Glomerular visceral epithelial cell (primary cell): ENCODE data around the gene RAPGEF4.

ENCODE experiments used
- DNase-seq: peaks from one replicate; pipeline ENCODE4 v3.0.0-alpha.2; 2016; ENCODE audit errors: extremely low spot score

The RAPGEF4 gene

GRCh38 chr2:173059971-173060461 lies 324.4 kb downstream of the RAPGEF4 start:
- DNase-seq = no peak

DNA sequence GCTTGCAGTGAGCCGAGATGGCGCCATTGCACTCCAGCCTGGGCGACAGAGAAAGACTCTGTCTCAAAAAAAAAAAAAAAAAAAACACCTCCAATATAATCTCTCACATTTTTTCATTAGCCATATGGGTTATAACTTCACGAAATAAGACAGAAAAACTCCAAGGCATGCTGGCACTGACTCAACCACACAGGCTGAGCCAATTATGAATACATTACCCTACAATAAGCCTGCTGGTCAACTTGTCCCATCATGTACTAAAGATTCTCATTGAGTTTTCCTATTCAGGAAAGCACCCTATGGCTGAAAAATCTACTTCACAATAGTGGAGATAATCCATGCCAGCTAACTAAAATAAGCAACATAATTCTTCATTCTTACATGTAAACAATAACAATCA lies 327.2 kb downstream of the RAPGEF4 start:
- no peak for DNase-seq

DNA sequence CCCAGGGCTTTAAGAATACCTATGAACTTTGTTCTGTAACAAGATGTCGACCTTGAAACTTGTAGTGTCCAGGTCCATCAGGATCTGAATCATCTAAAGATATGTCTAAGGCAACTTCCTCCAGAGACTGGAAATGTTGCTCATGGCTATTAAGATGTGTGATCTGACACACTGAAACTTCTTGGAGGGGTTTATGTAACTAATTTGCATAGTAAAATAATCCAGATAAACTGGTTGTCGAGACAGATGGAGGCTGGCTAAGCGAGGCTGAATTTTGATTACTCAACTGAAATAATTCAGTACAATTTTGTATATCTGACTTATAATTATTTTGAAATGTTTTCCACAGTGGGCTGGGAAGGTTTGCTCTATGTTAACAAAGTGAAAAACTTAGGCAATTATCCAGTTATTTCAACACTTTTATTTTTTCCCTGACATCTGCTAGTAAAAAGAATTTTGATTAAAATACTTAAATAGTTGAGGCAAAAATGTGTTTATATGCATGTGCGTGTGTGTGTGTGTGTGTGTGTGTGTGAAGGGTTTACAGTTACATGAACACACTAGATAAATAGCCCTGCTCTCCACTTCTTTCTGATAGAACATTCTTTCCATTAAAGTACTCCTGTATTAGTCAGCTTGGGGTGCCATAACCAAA lies 328.6 kb downstream of the RAPGEF4 start:
- DNase-seq = no peak

- DNase-seq = no peak
Measured at GRCh38 chr2:173066887-173067676, 331.4 kb downstream of the RAPGEF4 start.

DNA sequence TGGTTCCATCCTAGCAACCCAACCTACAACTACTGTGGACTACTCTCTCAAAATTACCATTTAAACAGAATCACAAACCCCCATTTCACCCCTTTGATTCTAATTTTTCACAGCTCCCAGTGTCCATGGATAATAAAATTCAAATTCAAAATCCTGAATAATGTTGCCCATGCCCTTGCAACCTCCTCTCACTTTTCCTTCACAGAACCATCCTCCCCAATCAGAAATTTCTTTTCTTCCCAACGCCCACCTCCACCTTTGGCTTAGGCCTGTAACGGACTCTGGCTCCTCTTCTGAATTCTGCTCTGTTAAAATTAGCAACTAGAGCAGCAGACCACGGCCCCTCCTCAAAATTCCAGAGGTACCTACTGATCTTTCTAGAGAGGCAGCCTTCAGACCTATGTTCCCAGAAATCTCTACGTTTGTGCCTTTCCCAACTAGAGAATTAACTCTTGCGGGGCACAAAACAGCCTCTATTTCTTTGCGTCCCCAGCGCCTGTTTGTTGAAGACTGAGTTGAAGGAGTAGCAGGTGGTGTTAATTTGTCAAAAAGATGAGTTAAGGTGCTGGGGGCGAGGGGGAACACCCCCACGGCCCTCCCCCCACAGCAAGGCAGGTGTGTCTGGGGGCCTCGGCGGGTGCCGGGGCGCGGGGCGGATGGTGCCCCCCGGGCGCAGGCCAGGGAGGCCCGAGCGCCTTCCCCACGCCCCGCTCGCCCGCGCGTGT lies 339.6 kb downstream of the RAPGEF4 start:
- DNase-seq = no peak

- DNase-seq = peak; percentile 81
Measured at GRCh38 chr2:173075781-173076580, 340.3 kb downstream of the RAPGEF4 start, which contains the start of gene MAP3K20. Gene MAP3K20 (plus strand): TSS chr2:173075846. CDS start chr2:173091032, 15,186 bp downstream.

DNA sequence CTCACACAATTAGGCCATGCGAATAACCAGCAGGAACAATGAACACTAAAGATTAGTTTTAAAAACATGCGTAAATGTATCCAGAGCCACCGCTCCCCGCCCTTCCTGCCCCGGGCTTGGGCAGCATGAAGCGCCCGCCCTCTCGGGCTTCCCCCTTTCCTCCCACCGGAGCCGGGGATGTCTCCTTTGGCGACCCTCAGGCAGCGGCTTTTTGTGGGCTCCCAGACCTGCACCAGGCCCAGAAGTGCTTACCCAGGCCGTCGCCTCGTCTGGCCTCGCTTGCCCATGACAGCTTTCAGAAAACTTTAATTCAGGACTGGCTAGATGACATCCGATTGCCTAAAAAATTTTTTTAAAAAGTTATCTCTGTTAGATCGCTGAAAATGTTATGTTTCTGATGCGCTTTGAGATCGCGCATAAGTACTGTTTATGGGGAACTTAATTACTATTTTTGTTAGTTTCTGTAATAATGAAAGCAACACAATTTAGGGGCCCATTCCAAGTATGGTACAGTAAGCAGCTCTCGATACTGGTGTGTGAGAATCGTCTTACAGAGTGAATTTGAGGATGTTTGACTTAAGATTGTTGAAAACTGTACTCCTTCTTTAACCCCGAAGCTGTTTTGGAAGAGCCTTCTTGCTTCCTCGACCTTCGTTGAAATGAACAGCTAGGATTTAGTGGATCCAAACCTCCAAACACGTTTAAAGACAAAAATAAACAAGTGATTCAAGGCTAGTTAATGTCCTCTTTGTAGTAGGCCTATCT lies 341.1 kb downstream of the RAPGEF4 start:
- peak; percentile 55 for DNase-seq

GRCh38 chr2:173077506-173078177 lies 342.0 kb downstream of the RAPGEF4 start:
- no peak for DNase-seq

GRCh38 chr2:173079141-173079540 lies 343.5 kb downstream of the RAPGEF4 start:
- DNase-seq = no peak

DNA sequence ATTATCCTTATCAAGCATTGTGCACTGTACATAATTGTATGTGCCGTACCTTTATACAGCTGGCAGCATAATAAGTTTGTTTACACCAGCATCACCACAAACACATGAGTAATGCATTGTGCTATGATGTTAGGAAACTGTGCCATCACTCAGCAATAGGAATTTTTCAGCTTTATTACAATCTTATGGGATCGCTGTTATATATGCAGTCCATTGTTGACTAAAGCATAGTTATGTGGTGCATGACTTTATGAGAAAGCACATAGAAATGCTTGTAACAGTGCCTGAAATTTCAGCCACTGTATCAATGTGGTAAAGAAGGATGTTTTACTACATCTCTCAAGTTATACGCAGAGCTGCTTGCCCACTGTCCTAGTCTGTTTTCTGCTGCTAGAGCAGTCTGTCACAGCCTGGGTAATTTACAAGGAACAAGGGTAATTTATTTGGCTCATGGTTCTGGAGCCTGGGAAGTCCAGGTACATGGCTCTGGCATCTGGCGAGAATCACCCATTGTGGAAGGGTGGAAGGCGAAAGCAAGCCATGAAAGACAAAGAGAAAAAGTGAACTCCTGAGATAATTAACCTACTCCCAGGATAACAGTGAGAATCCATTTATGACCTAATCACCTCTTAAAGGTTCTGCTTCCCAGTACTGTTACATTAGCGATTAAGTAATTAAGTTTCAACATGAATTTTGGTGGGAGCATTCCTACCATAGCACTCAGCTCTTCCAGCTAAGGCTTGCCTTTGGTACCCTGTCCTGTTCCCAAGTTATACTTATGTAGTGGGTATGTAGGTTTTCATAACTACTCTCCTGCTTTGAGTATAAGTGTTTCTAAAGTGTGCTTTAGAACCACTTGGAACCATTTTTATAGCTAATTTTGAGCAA lies 344.6 kb downstream of the RAPGEF4 start:
- DNase-seq = no peak

DNA sequence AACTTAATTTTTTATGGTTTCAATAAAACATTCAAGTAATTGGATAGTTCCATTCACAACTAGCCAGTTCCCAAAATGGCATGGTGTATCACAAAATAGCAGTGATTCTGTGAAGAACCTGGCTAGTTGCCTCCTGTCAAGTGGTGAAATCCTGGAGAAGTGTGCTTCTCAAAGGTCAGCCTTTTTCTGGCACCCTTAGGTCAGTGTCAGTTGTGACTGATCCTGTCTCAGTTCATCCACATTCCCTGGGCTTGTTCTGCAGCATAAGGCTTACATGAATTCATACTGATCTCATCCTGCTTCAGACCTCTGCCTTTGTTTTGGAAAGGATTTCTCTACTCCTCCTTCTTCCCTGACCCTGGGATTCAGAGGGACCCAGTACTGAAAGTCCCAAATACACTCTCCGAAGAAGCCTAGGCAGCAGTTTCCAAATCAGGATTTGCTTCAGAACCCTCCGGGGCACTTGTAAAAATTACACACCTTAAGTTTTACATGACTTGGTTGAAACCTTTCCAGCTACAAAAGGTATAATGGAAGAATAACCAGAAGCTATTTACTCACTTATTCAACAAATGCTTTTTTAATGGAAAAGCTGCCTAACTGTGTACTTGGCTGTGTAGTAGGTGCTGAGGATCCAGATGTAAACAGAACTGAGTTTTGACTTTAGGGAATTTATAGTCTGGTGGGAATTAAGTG lies 351.0 kb downstream of the RAPGEF4 start:
- no peak for DNase-seq

DNA sequence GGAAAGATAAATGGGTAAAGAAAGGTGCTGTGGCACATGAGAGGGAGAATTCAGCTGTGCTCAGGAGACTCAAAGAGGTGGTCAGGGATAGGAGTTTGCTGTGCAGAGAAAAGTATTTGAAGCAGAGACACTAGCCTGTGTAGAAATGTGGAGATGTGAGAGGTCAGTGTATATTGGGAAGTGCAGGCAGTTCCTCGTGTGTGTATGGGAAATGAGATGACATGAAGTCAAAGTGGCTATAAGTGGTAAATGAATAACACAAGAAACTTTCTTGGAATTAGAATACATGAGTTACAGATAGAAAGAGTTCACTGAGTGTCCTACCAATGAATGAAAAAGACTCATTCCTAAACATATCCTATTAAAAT lies 351.6 kb downstream of the RAPGEF4 start:
- DNase-seq = no peak

DNA sequence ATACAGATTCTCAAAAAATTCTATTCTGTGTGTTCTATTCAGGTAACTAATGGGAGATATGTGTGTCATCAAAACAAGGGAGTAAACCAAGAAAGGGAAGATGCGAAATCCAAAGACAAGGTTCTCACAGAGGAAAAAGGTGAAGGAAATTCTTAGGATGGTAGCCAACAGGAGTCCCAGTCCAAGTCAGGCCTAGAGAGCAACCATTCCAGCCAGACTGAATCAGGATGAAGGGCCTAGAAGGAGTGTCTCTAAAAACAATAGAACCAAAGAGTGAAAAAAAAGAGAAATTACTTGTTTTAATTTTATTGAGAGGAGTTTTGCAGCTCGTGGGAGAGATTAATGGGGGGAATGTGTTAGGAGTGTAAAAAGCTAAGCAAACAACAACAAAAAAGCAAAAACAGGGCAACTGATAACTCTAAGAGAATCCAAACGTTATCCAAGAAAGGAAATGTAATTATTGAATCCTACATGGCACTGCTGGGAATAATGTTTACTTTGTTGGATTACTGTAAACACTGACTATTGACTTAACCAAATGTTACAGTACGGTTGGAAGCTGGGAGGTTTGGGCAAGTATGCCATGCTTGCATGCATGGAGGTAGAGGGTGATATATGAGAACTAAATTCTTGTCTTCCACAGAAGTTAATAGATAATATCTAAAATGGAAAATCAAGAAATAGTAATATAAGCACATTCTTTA lies 352.3 kb downstream of the RAPGEF4 start:
- no peak for DNase-seq

DNA sequence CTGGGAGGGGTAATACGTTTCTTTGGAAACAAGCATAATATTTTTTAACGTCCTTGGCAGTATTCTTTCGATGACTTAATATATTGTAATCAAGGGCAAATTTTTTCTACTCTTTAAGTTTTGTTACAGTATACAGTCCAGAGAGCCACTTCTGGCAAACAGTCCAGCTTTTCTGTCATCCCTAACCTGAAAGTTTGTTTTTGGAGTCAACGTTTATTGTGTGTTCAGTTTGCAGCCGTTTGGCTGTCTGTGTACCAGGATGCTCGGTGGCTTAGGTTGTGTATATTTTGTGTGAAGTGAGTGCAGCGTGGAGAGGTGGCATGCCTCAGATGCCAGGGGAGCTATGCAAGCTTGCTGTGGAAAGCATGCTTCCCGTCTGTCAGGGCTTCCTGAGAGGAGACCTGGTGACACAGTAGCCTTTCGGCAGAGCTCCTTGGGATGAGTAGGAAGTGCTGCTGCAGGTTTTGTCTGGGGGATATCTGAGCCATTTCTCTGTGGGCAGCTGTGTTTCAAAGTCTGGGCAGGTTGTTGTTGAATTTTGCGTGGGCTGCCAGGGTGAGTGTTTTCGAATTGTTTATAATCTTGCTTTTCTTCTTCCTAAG lies 354.7 kb downstream of the RAPGEF4 start:
- DNase-seq = peak; percentile 68

DNA sequence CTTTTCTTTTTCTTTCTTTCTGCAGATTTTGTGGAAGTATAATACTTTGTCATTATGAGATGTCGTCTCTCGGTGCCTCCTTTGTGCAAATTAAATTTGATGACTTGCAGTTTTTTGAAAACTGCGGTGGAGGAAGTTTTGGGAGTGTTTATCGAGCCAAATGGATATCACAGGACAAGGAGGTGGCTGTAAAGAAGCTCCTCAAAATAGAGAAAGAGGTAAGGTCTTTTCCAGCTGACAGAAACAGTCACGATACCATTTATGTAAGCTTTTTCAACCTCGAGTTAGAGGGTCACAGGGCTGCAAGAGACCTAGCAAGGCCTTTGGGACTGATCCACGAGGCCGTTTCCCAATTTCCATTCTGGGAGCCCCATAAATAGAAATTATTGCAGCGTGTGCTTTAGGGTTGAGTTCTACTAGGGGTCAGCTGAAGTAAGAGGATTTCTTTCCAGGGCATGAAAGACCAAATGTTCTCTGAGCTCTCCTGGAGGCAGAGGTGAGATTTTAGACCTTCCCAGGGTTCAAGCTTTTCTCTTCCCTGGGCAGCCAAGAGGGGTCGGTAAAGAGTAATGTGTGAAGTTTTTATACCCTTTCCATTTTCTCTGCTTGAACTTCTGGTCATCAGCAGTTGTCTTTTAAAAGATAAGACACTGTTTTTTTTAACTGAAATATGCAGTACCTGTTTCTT lies 355.5 kb downstream of the RAPGEF4 start:
- no peak for DNase-seq

DNA sequence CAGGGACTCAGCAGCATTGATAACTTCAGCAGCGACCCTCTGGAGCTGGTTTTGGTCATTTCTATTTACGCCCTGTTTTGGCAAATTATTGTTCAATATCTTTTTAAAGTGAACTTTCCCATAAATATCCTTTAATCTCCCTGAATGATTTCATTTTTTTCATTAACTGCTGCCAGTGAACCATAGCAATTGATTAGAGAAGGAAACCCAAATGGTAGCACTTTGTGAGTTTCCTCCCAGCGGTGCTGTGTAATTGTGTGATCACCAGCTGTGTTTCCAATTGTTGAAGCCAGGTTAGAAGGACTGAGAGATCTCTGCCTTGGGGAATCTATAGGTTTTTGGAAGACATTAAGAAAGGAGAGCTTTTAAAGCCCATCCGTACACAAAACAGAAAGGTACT lies 356.3 kb downstream of the RAPGEF4 start:
- DNase-seq = no peak

GRCh38 chr2:173092844-173093402 lies 357.3 kb downstream of the RAPGEF4 start:
- DNase-seq = no peak
